ENCODE measurements around the gene ASXL1.

ASXL1 gene

GRCh38 chr20:32466739-32467505 is 108.8 kb downstream of the ASXL1 start:
- Histone ChIP-seq H3K9ac (ENCODE audit: low read length) (no peak overlapping the region), H3K4me3 (ENCODE audit: low read length) (no peak overlapping the region), H3K36me3 (ENCODE audit: control insufficient read depth, insufficient read depth, low read length, severe bottlenecking) (peaks cover 4% of the 10 kb centered on the region), H3K9me3 (ENCODE audit: control insufficient read depth, low read length) (no peaks in the 10 kb centered on the region), H3K27me3 (replicated peaks; ENCODE audit: control insufficient read depth, insufficient read depth, low read length) (no peaks in the 10 kb centered on the region), H3K4me1 (ENCODE audit: control insufficient read depth, insufficient read depth, low read length) (peaks cover 7% of the 10 kb centered on the region)
- DNase-seq (ENCODE audit: low read depth) = no peak

DNA sequence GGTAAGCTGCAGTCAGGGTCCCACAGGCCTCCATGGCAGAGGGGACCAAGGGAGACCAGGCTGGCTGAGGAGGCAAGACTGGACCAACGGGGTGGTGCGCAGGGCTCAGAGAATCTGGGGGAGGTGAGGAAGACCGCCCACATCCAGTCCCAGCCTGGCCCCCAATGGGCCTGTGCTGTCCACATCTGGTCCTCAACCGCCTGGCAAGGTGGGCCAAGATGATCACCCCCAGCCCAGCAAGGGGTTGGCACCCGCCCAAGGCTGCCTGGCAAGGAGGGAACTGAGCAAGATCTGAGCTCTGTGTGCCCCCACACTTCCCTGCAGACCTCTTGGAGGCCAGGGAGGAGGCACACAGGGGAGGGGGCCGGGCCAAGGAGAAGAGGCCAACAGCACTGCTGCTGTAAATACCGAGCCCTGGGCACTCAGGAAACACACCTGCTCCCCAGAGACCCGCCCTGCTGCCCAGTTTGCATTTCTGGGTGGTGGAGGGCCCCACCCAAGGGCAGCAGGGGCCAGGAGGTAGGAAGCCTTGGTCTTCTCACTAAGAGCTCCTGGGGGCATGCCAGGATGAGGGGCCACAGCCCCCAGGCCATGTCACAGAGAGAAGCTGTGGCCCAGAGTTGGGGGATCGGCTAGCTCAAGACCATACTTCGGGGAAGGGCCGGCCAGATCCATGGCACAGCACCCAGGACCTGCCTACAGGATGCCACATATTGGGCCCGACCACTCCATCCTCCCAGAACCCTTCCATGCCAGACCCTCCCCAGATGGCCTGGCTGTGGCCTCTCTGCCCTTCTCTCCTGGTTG is 109.6 kb downstream of the ASXL1 start:
- H3K4me3 ChIP-seq (ENCODE audit: low read length) = no peak overlapping the region
- DNase-seq (ENCODE audit: low read depth) = no peak
- H3K27me3 ChIP-seq (replicated peaks; ENCODE audit: control insufficient read depth, insufficient read depth, low read length) = no peaks in the 10 kb centered on the region
- H3K9me3 ChIP-seq (ENCODE audit: control insufficient read depth, low read length) = no peaks in the 10 kb centered on the region
- no peak overlapping the region for H3K9ac ChIP-seq (ENCODE audit: low read length)
- H3K4me1 ChIP-seq (ENCODE audit: control insufficient read depth, insufficient read depth, low read length) = peaks cover 7% of the 10 kb centered on the region
- peaks cover 6% of the 10 kb centered on the region for H3K36me3 ChIP-seq (ENCODE audit: control insufficient read depth, insufficient read depth, low read length, severe bottlenecking)

DNA sequence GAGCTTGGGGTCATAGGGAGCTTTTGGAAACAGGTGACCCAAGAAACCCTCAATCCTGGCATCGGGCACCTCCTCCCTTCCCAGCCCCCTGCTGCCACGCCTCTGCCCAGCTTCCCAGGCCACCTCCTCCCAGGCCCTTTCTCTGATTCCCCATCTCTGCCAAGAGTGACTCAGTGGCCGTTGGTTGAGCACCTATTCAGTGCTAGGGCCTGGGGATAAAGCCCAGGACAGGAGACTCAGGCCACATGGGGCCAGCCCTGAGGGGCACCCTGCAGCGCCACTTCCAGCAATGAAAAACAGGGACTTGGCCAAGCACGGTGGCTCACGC is 110.1 kb downstream of the ASXL1 start:
- H3K9ac ChIP-seq (ENCODE audit: low read length) = no peak overlapping the region
- H3K27me3 ChIP-seq (replicated peaks; ENCODE audit: control insufficient read depth, insufficient read depth, low read length) = no peaks in the 10 kb centered on the region
- no peaks in the 10 kb centered on the region for H3K9me3 ChIP-seq (ENCODE audit: control insufficient read depth, low read length)
- H3K4me1 ChIP-seq (ENCODE audit: control insufficient read depth, insufficient read depth, low read length) = peaks cover 7% of the 10 kb centered on the region
- no peak for DNase-seq (ENCODE audit: low read depth)
- H3K36me3 ChIP-seq (ENCODE audit: control insufficient read depth, insufficient read depth, low read length, severe bottlenecking) = peaks cover 6% of the 10 kb centered on the region
- no peak overlapping the region for H3K4me3 ChIP-seq (ENCODE audit: low read length)

- Histone ChIP-seq H3K27me3 (replicated peaks; ENCODE audit: control insufficient read depth, insufficient read depth, low read length) (no peaks in the 10 kb centered on the region), H3K4me3 (ENCODE audit: low read length) (no peak overlapping the region), H3K9me3 (ENCODE audit: control insufficient read depth, low read length) (no peaks in the 10 kb centered on the region), H3K9ac (ENCODE audit: low read length) (no peak overlapping the region), H3K36me3 (ENCODE audit: control insufficient read depth, insufficient read depth, low read length, severe bottlenecking) (peaks cover 6% of the 10 kb centered on the region), H3K4me1 (ENCODE audit: control insufficient read depth, insufficient read depth, low read length) (peaks cover 13% of the 10 kb centered on the region)
- DNase-seq (ENCODE audit: low read depth) = no peak
Observed at GRCh38 chr20:32468860-32469259, 110.7 kb downstream of the ASXL1 start.

DNA sequence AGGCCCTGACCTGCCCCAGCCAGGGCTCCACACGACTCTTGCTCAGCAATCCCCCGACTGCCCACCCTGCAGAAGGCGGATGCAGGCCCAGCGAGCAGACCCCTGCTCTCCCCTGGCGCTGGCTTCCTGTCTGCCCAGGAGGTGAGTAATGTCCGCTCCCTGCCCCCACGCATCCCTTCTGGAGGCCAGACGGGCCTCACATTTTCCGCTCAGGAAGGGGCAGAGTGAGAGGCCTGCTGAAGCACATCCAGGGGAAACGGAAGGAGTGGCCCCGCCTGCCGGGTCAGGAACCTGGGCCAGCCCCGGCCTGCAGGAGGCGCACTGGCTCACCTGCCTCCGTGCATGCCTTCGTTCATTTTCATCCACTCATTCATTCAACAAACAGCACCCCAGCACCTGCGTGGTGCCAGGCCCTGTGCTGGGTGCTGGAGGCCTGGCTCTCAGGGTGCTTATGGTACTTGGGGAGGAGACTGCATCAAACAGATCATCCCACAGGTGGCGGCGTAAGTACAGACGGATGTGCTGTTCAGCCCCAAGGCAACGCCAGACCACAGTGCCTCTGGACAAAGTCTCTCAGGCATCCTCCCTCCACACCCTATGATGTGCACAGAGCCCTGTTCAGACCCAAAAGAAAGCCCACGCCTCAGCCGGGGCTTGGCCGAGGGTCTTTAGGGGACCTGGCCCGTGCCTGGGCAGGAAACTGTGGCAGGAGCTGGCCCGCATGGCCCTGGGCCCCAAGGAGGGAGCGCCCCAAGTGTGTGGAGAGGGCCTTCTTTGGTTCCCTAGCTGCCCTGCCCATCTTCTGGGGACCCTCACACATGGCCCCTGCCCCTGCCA is 112.1 kb downstream of the ASXL1 start:
- Histone ChIP-seq H3K36me3 (ENCODE audit: control insufficient read depth, insufficient read depth, low read length, severe bottlenecking) (peaks cover 6% of the 10 kb centered on the region), H3K9ac (ENCODE audit: low read length) (no peak overlapping the region), H3K4me3 (ENCODE audit: low read length) (no peak overlapping the region), H3K9me3 (ENCODE audit: control insufficient read depth, low read length) (no peaks in the 10 kb centered on the region), H3K4me1 (ENCODE audit: control insufficient read depth, insufficient read depth, low read length) (peaks cover 26% of the 10 kb centered on the region), H3K27me3 (replicated peaks; ENCODE audit: control insufficient read depth, insufficient read depth, low read length) (no peaks in the 10 kb centered on the region)
- DNase-seq (ENCODE audit: low read depth) = peak; percentile 62

DNA sequence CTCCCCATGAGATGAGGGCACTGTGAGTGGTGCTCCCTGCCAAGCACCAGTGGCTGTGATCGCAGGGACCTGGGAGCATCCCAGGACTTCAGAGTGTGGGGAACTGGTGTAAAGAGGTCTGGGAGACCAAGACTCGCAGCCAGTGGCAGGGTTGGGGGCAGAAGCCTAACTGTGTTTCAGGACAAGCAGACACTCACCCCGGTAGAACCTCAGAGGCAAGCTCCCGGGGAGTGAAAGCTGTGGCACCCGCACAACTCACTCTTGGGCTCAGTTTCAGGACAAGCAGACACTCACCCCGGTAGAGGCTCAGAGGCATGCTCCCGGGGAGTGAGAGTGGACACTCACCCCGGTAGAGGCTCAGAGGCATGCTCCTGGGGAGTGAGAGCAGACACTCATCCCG is 112.8 kb downstream of the ASXL1 start:
- no peak for DNase-seq (ENCODE audit: low read depth)
- H3K4me1 ChIP-seq (ENCODE audit: control insufficient read depth, insufficient read depth, low read length) = peaks cover 25% of the 10 kb centered on the region
- no peaks in the 10 kb centered on the region for H3K27me3 ChIP-seq (replicated peaks; ENCODE audit: control insufficient read depth, insufficient read depth, low read length)
- H3K4me3 ChIP-seq (ENCODE audit: low read length) = no peak overlapping the region
- H3K9ac ChIP-seq (ENCODE audit: low read length) = no peak overlapping the region
- H3K36me3 ChIP-seq (ENCODE audit: control insufficient read depth, insufficient read depth, low read length, severe bottlenecking) = peaks cover 6% of the 10 kb centered on the region
- no peaks in the 10 kb centered on the region for H3K9me3 ChIP-seq (ENCODE audit: control insufficient read depth, low read length)

DNA sequence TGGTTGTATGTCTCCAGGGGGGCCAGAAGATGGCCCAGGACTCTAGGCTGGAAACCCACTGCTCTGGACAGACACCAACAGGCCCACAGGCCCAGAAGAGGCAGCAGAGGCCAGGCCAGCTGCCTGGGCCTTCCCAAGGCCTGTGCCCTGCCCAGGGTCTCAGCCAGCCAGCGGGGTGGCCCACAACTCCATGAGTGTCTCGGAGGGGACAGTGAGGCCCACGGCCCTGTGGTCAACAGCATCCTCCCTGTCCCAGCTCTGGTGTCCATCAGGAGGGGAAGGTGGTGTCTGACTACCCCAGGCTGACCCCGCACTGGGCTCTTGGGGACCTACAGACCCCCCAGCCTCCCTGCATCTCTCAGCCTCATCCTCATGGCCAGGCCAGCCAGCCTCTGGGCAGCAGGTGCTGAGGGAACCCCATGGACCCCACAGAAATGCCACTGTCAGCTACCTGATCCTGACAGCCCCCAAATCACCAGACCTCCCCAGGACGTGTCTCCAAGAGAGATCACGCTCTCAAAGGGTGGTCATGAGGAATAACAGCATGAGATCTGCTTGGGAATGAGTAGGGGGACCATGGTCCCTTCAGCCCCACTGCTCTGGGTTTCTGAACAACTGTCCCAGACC is 114.6 kb downstream of the ASXL1 start:
- Histone ChIP-seq H3K4me1 (ENCODE audit: control insufficient read depth, insufficient read depth, low read length) (peaks cover 35% of the 10 kb centered on the region), H3K4me3 (ENCODE audit: low read length) (no peak overlapping the region), H3K9me3 (ENCODE audit: control insufficient read depth, low read length) (no peaks in the 10 kb centered on the region), H3K36me3 (ENCODE audit: control insufficient read depth, insufficient read depth, low read length, severe bottlenecking) (peaks cover 6% of the 10 kb centered on the region), H3K9ac (ENCODE audit: low read length) (no peak overlapping the region), H3K27me3 (replicated peaks; ENCODE audit: control insufficient read depth, insufficient read depth, low read length) (no peaks in the 10 kb centered on the region)
- DNase-seq (ENCODE audit: low read depth) = no peak

DNA sequence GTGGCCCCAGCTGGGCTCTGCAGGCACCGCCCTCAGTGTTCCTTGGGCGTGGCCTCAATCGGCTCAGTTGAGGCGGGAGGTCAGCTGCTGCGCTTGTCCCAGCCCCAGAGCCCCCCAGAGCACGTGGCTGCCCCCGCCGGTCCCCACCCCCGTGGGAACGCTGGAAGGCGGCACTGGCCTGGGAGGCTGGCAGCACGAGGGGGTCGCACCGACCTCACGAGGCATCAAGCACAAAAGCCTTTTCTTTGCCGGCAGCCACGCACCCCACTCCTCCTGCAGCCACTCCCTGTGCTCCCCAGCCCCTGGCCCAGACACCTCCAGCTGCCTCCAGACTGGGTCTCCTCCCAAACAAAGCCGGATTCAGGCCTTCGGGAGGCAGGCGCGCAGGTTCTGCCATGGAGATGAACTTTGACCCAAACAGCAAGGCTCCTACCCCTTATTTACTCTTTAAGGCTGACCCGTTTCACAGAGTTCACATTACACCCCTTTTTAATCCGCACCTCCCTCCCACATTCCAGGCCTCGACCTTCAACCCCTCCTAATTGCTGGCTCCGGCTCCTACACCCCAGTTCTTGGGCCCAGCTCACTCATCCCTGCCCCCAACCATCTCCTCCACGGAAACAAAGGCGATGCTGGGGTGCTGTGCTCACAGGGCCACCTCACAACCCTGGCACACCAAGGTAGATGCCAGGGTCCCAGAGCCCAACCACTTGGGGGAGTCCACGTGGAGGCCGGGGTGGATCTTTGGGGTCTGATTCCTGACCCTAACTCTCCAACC is 115.3 kb downstream of the ASXL1 start:
- peaks cover 6% of the 10 kb centered on the region for H3K36me3 ChIP-seq (ENCODE audit: control insufficient read depth, insufficient read depth, low read length, severe bottlenecking)
- H3K4me1 ChIP-seq (ENCODE audit: control insufficient read depth, insufficient read depth, low read length) = peaks cover 35% of the 10 kb centered on the region
- H3K9ac ChIP-seq (ENCODE audit: low read length) = peak overlapping the region; percentile 4
- DNase-seq (ENCODE audit: low read depth) = no peak
- H3K4me3 ChIP-seq (ENCODE audit: low read length) = no peak overlapping the region
- H3K9me3 ChIP-seq (ENCODE audit: control insufficient read depth, low read length) = no peaks in the 10 kb centered on the region
- H3K27me3 ChIP-seq (replicated peaks; ENCODE audit: control insufficient read depth, insufficient read depth, low read length) = no peaks in the 10 kb centered on the region

DNA sequence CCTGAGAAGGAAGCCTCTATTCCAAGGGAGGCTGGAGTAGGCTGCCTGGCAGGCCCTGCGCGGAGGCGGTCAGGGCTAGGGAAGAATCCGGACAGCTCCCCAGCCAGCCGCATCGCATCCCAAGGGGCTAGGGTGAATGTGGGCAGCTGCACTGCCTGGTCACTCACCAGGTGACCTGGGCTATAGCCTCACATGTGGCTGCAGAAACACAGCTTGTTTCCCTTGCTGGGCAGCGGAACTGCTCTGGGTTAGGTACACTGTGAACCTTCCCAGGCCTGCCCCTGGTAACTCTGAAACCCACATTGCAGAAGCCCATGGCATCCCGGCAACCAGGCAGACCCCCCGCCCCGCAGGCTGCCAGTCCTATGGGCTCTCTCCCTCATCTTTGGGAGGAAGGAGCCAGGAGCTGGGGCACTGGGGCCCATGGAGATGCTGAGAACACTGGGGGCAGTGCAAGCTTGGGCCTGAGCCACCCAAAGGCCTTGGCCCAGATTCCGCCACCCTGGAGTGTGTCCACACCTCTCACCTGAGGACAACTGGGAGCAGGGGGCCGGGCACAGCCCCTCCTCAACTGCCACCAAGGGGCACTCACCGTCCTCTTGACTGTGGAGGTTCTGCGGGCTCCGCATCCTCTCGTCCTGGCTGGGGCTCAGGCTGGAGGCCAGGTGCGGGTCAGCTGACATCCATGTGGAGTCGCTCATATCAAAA is 116.0 kb downstream of the ASXL1 start:
- no peak for DNase-seq (ENCODE audit: low read depth)
- Histone ChIP-seq H3K9ac (ENCODE audit: low read length) (peak overlapping the region; percentile 81), H3K4me3 (ENCODE audit: low read length) (peak overlapping the region; percentile 74), H3K36me3 (ENCODE audit: control insufficient read depth, insufficient read depth, low read length, severe bottlenecking) (peaks cover 6% of the 10 kb centered on the region), H3K9me3 (ENCODE audit: control insufficient read depth, low read length) (no peaks in the 10 kb centered on the region), H3K27me3 (replicated peaks; ENCODE audit: control insufficient read depth, insufficient read depth, low read length) (no peaks in the 10 kb centered on the region), H3K4me1 (ENCODE audit: control insufficient read depth, insufficient read depth, low read length) (peaks cover 35% of the 10 kb centered on the region)

DNA sequence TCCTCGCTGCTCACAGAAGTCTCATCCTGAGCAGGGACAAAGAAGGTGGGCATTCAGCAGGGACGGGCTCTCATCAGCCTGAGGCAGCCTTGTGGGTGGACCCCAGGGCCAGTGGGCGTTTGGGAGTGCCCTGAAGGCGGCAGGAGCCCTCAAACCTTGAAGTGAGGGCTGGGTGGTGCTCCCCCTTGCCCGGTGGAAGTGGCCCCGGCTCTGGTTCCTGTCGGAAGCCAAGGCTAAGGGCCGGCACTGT is 116.5 kb downstream of the ASXL1 start:
- H3K36me3 ChIP-seq (ENCODE audit: control insufficient read depth, insufficient read depth, low read length, severe bottlenecking) = peaks cover 6% of the 10 kb centered on the region
- peak overlapping the region; percentile 74 for H3K4me3 ChIP-seq (ENCODE audit: low read length)
- H3K9ac ChIP-seq (ENCODE audit: low read length) = peak overlapping the region; percentile 81
- DNase-seq (ENCODE audit: low read depth) = no peak
- H3K27me3 ChIP-seq (replicated peaks; ENCODE audit: control insufficient read depth, insufficient read depth, low read length) = no peaks in the 10 kb centered on the region
- peaks cover 35% of the 10 kb centered on the region for H3K4me1 ChIP-seq (ENCODE audit: control insufficient read depth, insufficient read depth, low read length)
- H3K9me3 ChIP-seq (ENCODE audit: control insufficient read depth, low read length) = no peaks in the 10 kb centered on the region
